CD4-positive, alpha-beta T cell treated with Interleukin-12 subunit alpha and Interleukin-12 subunit beta, for 1 hour (primary cell): Measurements from ENCODE around the gene ZNF530.

ENCODE experiments used
- DNase-seq: peaks from one replicate; pipeline ENCODE4 v3.0.0-alpha.2; 2020

Gene ZNF530

DNA sequence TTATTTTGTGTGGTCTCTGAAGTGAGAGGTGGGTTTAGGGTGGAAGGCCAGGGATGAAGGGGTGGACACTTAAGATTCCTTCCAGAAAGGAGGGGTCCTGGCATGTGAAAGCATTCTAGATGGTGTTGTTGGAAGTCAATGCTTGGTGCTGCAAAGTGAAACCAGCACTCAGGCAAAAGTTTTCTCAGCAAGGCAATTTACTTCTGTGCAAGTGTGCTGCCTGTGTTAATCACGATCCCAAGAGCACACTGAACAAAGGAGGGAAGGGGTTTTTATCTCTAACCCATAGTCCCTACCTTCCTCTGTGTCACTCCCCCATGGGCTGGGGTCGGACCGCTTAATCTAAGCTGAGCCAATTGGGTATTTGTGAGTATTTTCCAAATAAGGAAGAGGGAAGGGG is 15.7 kb downstream of the ZNF530 start:
- no peak for DNase-seq

DNA sequence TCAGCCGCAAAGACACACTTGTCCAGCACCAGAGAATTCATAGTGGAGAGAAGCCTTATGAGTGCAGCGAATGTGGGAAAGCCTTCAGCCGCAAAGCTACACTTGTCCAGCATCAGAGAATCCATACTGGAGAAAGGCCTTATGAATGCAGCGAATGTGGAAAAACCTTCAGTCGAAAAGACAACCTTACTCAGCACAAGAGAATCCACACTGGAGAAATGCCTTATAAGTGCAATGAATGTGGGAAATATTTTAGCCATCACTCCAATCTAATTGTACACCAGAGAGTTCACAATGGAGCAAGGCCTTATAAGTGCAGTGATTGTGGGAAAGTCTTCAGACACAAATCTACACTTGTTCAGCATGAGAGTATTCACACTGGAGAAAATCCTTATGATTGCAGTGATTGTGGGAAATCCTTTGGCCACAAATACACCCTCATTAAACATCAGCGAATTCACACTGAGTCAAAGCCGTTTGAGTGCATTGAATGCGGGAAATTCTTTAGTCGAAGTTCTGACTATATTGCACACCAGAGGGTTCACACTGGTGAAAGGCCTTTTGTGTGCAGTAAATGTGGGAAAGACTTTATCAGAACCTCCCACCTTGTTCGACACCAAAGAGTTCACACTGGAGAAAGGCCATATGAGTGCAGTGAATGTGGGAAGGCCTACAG is 21.1 kb downstream of the ZNF530 start:
- DNase-seq = no peak

DNA sequence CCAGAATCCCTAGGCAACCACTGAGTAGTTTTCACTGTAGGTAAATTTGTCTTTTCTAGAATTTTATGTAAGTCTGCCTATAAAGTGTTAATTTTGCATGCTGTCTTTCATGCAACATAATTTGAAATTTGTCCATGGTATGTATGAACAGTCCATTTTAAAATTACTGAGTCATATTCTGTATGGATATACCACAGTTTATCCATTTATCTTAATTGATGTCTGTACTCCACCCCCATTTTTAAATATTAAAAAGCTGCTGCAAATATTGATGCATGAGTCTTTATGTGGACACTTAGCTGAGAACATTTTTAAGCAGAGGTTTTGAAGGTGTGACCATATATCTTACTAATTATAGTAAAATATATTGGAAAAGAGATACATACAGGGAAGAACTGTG is 23.4 kb downstream of the ZNF530 start:
- no peak for DNase-seq

DNA sequence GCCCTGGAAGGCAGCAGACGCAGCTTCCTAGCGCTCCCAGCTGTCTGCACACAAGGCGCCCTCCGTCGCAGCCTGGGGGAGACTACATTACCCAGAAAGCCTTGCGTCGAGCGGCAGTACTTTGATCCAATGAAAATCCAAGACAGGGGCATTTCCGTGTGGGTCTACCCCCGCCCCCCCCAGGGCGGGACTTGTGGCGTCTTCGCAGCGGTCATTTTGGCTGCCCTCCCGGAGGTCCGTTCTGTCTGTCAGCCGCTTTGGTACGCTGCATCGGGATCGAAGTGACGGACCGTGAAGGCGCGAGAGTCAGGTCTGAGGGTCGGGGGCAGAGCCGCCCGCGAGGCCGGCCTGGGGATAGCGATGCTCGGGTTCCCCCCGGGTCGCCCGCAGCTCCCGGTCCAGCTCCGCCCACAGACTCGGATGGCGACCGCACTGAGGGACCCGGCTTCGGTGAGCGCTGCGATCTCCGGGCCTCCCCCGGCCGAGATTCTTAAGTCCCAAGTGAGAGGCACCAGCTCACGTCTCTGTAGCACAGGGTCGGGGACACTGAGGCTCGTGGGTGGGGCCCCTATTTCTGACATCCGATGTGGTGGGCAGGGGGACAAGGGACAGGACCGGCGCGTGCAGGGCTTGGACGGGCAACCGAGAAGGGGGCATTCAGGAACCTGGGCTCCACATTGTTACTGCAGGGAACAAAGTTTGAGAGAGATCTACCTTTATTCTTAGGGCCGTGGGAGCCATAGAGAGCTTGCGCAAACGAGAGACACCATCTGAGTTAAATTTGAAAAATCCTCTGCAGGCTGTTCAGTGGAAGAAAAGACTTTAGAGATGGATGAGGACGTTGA is 33.5 kb downstream of the ZNF530 start, which contains the start of gene ZNF211:
TSS of gene ZNF211 (plus strand) at position 182 of the 845 bp plus-strand sequence. CDS start at position 361, 179 bp downstream.
- peak; percentile 91 for DNase-seq

DNA sequence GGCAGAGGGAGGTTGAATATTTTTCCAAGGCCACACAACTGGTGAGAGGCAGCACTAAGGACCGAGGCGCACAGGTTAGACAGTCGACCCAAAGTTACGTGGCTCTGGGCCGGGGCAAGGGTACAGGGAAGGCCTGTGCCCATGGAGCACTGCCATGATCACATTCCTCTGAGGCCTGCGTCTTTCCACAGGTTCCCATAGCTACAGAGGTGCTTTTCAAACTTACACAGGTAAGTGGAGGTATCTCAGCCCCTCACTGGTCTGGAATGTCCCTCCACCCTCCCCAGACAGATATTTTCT is 34.1 kb downstream of the ZNF530 start:
- DNase-seq = no peak

DNA sequence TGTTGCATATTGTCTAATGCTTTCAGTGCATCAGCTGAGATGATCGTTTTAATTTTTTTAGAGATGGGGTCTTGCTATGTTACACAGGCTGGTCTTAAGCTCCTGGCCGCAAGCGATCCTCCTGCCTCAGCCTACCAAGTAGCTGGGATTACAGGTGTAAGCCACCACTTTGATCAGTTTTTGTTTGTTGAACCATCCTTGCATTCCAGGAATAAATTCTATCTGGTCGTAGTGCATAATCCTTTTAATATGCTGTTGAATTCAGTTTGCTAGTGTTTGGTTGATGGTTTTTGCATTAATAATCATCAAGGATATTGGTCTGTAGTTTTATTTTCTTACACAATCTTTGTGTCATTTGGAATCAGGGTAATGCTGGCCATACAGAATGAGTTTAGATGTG is 37.7 kb downstream of the ZNF530 start:
- no peak for DNase-seq

DNA sequence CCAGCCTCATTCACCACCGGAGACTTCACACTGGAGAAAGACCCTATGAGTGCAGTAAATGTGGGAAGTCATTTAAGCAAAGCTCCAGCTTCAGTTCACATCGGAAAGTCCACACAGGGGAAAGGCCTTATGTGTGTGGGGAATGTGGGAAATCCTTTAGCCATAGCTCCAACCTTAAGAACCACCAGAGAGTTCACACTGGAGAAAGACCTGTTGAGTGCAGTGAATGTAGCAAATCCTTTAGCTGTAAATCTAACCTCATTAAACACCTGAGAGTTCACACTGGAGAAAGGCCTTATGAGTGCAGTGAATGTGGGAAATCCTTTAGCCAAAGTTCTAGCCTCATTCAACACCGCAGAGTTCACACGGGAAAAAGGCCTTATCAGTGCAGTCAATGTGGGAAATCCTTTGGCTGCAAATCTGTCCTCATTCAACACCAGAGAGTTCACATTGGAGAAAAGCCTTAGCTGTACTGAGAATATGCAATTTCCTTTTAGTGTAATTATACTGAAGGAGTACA is 42.1 kb downstream of the ZNF530 start:
- no peak for DNase-seq

DNA sequence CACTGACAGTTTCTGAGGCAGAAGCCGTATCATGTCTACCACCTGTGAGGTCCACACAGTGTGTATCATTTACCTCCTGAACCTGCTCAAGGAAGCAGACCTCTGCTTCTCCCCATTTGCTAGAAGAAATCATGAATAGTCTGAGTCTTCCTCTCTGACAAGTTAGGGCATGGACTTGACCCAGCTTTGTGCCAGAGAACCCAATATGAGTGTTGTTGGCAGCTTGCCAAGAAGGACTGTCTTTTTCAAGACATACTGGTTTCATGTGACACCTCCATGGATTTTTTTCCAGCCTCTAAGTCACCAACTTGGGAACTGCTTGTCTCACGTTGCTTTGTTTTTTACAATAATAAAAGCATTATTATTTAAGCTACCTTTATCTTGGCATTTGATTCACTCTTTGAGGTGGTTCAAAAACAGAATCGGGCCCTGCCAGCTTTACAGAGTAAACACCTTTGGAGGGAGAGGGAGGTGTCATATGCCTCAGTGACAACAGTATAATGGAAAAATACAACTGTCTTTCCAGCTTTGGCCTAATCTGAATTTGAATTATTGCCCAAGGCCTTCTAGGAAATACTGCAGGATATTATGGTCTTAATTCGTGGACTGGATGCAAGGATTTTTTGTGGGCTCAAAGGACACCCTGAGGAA is 42.8 kb downstream of the ZNF530 start:
- no peak for DNase-seq

DNA sequence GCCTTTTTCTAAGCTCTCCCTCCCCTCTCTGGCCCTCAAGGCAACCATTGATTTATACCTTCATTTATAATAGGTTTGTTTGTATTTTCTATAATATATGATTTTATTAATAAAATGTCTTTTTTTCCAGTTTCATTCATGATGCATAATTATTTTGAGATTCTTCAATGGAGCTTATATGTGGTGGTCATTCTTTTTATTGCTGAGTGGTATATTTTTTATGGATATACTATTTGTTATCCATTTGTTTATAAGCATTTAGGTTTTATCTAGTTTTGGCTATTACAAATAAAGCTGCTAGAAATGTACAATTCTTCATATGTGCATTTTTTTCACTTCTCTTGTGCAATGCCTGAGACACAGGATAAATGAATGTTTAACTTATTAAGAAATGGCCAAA is 44.0 kb downstream of the ZNF530 start:
- no peak for DNase-seq

DNA sequence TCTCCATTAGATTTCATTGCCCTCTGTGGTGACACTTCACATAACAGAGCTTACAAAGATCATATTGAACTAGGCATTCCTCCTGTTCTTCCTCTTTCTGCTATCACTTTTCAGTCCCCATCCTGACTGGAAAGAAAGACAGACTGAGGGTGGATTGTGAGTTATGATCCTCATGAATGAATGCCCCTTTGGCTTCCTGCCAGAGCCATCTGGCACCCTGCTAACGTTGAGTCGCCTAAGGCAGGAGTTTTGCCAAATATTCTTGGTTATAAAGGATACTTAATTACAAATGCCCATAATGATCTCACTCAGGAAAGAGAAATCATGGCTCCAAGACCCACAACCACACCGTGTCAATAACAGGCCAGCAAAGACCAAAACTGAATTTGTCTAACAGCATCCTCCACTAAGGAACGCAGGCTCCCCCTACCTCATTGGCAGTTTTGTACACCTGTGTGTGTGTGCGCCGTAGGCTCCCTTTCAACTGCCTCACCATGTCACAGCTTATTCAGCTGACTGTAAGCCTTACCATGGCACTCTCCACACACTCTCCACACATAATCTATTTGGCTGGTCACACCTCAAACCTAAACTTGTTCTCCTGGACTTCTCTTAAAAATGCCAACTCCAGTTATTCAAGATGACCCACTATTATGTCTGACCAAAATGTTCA is 48.8 kb downstream of the ZNF530 start:
- no peak for DNase-seq

DNA sequence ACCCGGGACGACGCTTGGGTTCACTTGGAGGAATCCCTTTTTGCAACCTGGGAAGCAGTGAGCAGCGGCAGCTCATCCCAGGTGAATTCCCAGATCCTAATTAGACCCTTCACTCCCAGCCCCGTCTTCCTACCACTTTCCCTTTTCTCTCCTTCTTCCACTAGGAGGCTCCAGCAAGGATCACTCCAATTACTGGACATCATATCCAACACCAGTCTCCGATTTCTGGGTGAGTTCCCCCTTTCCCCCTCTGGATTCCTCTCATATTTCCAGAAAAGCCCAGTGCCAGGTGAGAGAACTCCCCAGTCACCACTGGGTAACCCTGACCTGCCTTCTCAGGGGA is 51.9 kb downstream of the ZNF530 start:
- no peak for DNase-seq

DNA sequence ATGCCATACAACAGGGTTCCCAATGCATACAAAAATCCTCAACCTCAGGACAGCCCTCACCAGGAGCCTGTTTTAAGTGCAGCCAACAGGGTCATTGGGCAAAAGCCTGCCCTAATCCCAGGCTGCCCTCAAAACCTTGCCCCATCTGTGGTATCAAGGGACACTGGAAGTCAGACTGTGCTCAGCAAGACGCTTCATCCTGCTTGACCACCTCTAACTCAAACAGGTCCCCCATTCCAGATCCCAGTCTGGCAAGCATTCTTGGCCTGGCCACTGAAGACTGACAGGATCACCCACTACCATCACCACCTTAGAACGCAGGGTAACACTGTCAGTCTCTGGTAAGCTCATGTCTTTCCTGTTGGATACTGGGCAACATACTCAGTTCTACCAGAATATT is 54.0 kb downstream of the ZNF530 start:
- no peak for DNase-seq

DNA sequence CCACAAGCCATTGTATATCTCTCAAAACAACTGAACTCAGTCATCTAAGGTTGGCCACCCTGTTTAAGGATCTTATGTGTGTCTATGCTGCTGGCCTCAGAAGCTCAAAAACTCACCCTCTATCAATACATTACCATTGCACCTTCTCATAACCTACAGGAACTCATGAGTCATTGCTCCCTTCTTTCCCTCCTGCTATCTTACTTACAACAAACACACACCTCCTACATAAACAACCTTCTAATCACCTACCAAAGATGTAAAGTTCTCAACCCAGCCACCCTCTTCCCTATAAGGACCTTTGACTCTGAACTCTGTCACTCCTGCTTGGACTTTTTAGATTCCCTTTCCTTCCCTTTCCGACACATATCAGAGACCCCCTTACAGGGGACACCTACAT is 55.8 kb downstream of the ZNF530 start:
- no peak for DNase-seq

DNA sequence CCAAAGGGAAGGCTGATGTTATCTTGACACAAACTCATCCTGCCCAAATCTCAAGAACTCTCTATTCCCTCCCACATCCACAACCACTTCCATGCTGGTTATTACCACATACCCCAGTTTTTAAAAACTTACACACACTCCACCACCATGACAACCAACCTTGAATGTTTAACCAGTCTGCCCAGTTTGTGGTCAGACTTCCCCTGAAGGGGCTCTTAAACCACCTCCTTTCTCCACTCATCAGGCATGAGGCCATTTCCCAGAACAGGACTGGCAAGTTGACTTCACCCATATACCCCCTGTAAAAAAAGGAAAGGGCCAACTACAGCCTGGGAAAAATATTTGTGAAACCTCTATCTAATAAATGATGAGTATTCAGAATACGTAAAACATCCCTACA is 56.7 kb downstream of the ZNF530 start:
- no peak for DNase-seq
